Stomach (tissue), 9 donors: ENCODE results near the gene SMAD5. TPM values are rescaled to one million over a fixed set of nuclear protein-coding genes. Genes with fewer than 3 reads are reported as not detected.
A peak's percentile ranks its signal among the peaks of the same experiment; 100 is the strongest.

ENCODE experiments used
- DNase-seq, 2 donors: peaks; one replicate each; pipeline versions ENCODE4 v3.0.0 to v3.0.0-alpha.2; 2013 to 2019
- H3K27ac ChIP-seq, 5 donors: fragments of 200-600 bp in 4 of 5; sonication (generic) in 4 of 5; one replicate each; pipeline ENCODE4 v1.5.1; 2013 to 2019; ENCODE audit warnings: mild to moderate bottlenecking in 1 of 5, moderate library complexity in 1 of 5
- H3K27me3 ChIP-seq, 3 donors: fragments of 200-600 bp; sonication (generic); one replicate each; pipeline ENCODE4 v1.5.1; 2017 to 2019; ENCODE audit warnings: mixed run types in 1 of 3
- H3K36me3 ChIP-seq, 4 donors: fragments of 200-600 bp; sonication (generic); 1 replicate in 3 of 4; 2 replicates in 1 of 4; pipeline ENCODE4 v1.5.1; 2016 to 2019
- H3K4me1 ChIP-seq, 4 donors: fragments of 200-600 bp; sonication (generic); one replicate each; pipeline ENCODE4 v1.5.1; 2016 to 2019
- H3K4me3 ChIP-seq, 4 donors: fragments of 200-600 bp; sonication (generic) in 3 of 4; one replicate each; pipeline ENCODE4 v1.5.1; 2016 to 2019; ENCODE audit warnings: mild to moderate bottlenecking in 1 of 4
- H3K9me3 ChIP-seq, 4 donors: fragments of 200-600 bp; sonication (generic); one replicate each; pipeline ENCODE4 v1.5.1; 2016 to 2019
- CTCF ChIP-seq, 7 experiments: fragments of 450-650 bp in 4 of 7; fragments of 200-600 bp in 3 of 7; sonication (generic) in 3 of 7; IDR thresholded peaks; one replicate each; pipeline ENCODE4 v1.5.1; 2016 to 2019; ENCODE audit warnings: antibody characterized with exemption in 7 of 7, control low read depth in 2 of 7, mild to moderate bottlenecking in 1 of 7
- EP300 ChIP-seq: sonication (generic); formaldehyde crosslinking; IDR thresholded peaks from one replicate; pipeline ENCODE4 v1.6.1; 2017; ENCODE audit warnings: antibody characterized with exemption
- POLR2A ChIP-seq, 4 donors: fragments of 450-650 bp; IDR thresholded peaks; one replicate each; pipeline ENCODE4 v1.6.1; 2016; ENCODE audit warnings: antibody characterized with exemption in 4 of 4, control low read depth in 2 of 4, mild to moderate bottlenecking in 1 of 4, moderate library complexity in 1 of 4
- POLR2AphosphoS5 ChIP-seq, 3 donors: sonication (generic); formaldehyde crosslinking; IDR thresholded peaks; one replicate each; pipeline ENCODE4 v1.6.1; 2016; ENCODE audit warnings: antibody characterized with exemption in 3 of 3
- WGBS, 5 donors: extraction: QIAGEN DNeasy Blood & Tissue Kit in 3 of 5; methylation state at CpG; one replicate each; pipeline versions ENCODE4 v1.1.5 to v1.1.7; 2013 to 2018; 5-methylcytosine and 5-hydroxymethylcytosine counted together
- intact Hi-C: fragments of 100-400 bp; cut with DNase I; formaldehyde crosslinking; loops from one replicate; pipeline ENCODE4 v1.15.1; 2023; ENCODE audit warnings: low total_unique reads
- polyA plus RNA-seq, 3 donors: library from polyadenylated mRNA; stranded (reverse); fragments of 200-250 nt; gene quantifications; one replicate each; pipeline ENCODE4 v1.2.3, GENCODE V29; 2013
- total RNA-seq, 5 donors: library from RNA; depleted of rRNA; stranded (reverse); fragments of >200 nt; gene quantifications; one replicate each; pipeline versions ENCODE4 v1.1.0 to v1.2.3, GENCODE V29; 2014 to 2016
- donor health status: healthy with polysubstance abuse.
- donor health status: Bipolar disorder and iron deficiency.
- donor health status: healthy.

Gene SMAD5
- total and polyA plus RNA-seq, 8 donors, result 6.8 to 220 (median 24.0) TPM

GRCh38 chr5:136129445-136129844 lies 3.2 kb upstream of the SMAD5 start:
- Histone ChIP-seq H3K4me3 (no peak overlapping the region), H3K27ac (no peak overlapping the region), H3K36me3 (no peaks in the 10 kb centered on the region), H3K9me3 (no peaks in the 10 kb centered on the region), H3K4me1 (peaks cover 9 to 20% (median 14%) of the 10 kb centered on the region in 4 donors), H3K27me3 (no peaks in the 10 kb centered on the region)
- no peak for DNase-seq
- intact Hi-C loops, result no loop called here
- TF ChIP-seq CTCF (IDR thresholded peaks at IDR 0.05) (no peak), POLR2A (IDR thresholded peaks at IDR 0.05) (no peak), EP300 (no peak), POLR2AphosphoS5 (IDR thresholded peaks at IDR 0.05) (no peak)
- WGBS, 5 donors, result 79 to 90% (median 86%) methylated on average over 1 of the region's 1 CpG

GRCh38 chr5:136130581-136130980 lies 2.1 kb upstream of the SMAD5 start:
- H3K9me3 ChIP-seq, result no peaks in the 10 kb centered on the region
- no peak for DNase-seq
- H3K4me1 ChIP-seq, result peaks cover 17 to 31% (median 23%) of the 10 kb centered on the region in 4 donors
- no peak for TF ChIP-seq CTCF (IDR thresholded peaks at IDR 0.05)
- H3K27me3 ChIP-seq, result no peaks in the 10 kb centered on the region
- intact Hi-C loops, result no loop called here
- no peaks in the 10 kb centered on the region for H3K36me3 ChIP-seq
- no peak overlapping the region for H3K4me3 ChIP-seq
- no peak overlapping the region for H3K27ac ChIP-seq
- 72 to 86% (median 80%) methylated on average over 2 of the region's 2 CpGs for WGBS, 5 donors

GRCh38 chr5:136132087-136132486 lies 558 bp upstream of the SMAD5 start:
- TF ChIP-seq POLR2A (IDR thresholded peaks at IDR 0.05) (no peak), EP300 (no peak), CTCF (IDR thresholded peaks at IDR 0.05) (no peak), POLR2AphosphoS5 (IDR thresholded peaks at IDR 0.05) (no peak)
- intact Hi-C loops, result no loop called here
- Histone ChIP-seq H3K4me1 (peaks cover 17 to 44% (median 31%) of the 10 kb centered on the region in 4 donors), H3K36me3 (no peaks in the 10 kb centered on the region), H3K9me3 (no peaks in the 10 kb centered on the region), H3K27me3 (no peaks in the 10 kb centered on the region), H3K27ac (peak overlapping the region in 4 of 5 donors; percentile 96 to 99 (median 98)), H3K4me3 (peak overlapping the region; percentile 72 to 92 (median 92))
- peak in 1 of 2 donors; percentile 46 for DNase-seq
- whole genome bisulfite sequencing, 5 donors, result 30 to 42% (median 34%) methylated on average over 6 of the region's 6 CpGs

GRCh38 chr5:136133222-136133921 lies 727 bp downstream of the SMAD5 start:
- H3K27ac ChIP-seq, result peak overlapping the region; percentile 96 to 100 (median 98)
- WGBS, 5 donors, result 0 to 1% (median 0%) methylated on average over 28 to 32 of the region's 32 CpGs
- peak; percentile 68 to 84 for DNase-seq
- no peaks in the 10 kb centered on the region for H3K9me3 ChIP-seq
- intact Hi-C loops, result no loop called here
- no peaks in the 10 kb centered on the region for H3K27me3 ChIP-seq
- TF ChIP-seq POLR2AphosphoS5 (IDR thresholded peaks at IDR 0.05), result peak in 1 of 3 donors; percentile 4
- no peak for TF ChIP-seq POLR2A (IDR thresholded peaks at IDR 0.05)
- peak overlapping the region; percentile 72 to 92 (median 92) for H3K4me3 ChIP-seq
- H3K36me3 ChIP-seq, result no peaks in the 10 kb centered on the region
- peaks cover 22 to 57% (median 38%) of the 10 kb centered on the region in 4 donors for H3K4me1 ChIP-seq

GRCh38 chr5:136133922-136134379 lies 1.3 kb downstream of the SMAD5 start:
- intact Hi-C loops, result no loop called here
- peak overlapping the region; percentile 72 to 92 (median 92) for H3K4me3 ChIP-seq
- H3K27ac ChIP-seq, result peak overlapping the region; percentile 96 to 100 (median 98)
- DNase-seq, result peak in 1 of 2 donors; percentile 39
- TF ChIP-seq POLR2A (IDR thresholded peaks at IDR 0.05) (no peak), POLR2AphosphoS5 (IDR thresholded peaks at IDR 0.05) (no peak), CTCF (IDR thresholded peaks at IDR 0.05) (no peak), EP300 (no peak)
- 4 to 10% (median 5%) methylated on average over 4 to 5 of the region's 5 CpGs for WGBS, 5 donors
- H3K27me3 ChIP-seq, result no peaks in the 10 kb centered on the region
- H3K9me3 ChIP-seq, result no peaks in the 10 kb centered on the region
- H3K4me1 ChIP-seq, result peaks cover 22 to 63% (median 42%) of the 10 kb centered on the region in 4 donors
- H3K36me3 ChIP-seq, result no peaks in the 10 kb centered on the region
